Uterus (tissue), 2 donors: Measurements from ENCODE around the gene WFDC8.

Experiments used
- CTCF ChIP-seq, 4 experiments: fragments of 200-600 bp in 2 of 4; fragments of 450-650 bp in 2 of 4; sonication (generic) in 2 of 4; IDR thresholded peaks; one replicate each; pipeline ENCODE4 v1.5.1; 2016 to 2019; ENCODE audit warnings: antibody characterized with exemption in 4 of 4, mild to moderate bottlenecking in 2 of 4, moderate library complexity in 1 of 4
- POLR2A ChIP-seq, 2 donors: fragments of 450-650 bp; IDR thresholded peaks; one replicate each; pipeline ENCODE4 v1.6.1; 2016; ENCODE audit warnings: antibody characterized with exemption in 2 of 2, mild to moderate bottlenecking in 1 of 2, moderate library complexity in 1 of 2

- TF ChIP-seq CTCF (IDR thresholded peaks at IDR 0.05) (no peak), POLR2A (IDR thresholded peaks at IDR 0.05) (no peak)
Observed at GRCh38 chr20:45515147-45515913, 63.8 kb downstream of the WFDC8 start, which contains the start of gene SPINT3.
